Activated B cell treated with CpG ODN at 0.5 μM for 24 hours (primary cell): ENCODE measurements around the gene CBY1. TPM values are rescaled to one million over a fixed set of nuclear protein-coding genes. Genes with fewer than 3 reads are reported as not detected.

Experiments
- ATAC-seq: fragments of 200-7000 bp; cut with Tn5 transposase; one replicate; pipeline ENCODE4 v1.10.0; 2021; ENCODE audit warnings: low read depth, mild to moderate bottlenecking, moderate library complexity
- CTCF ChIA-PET: fragments of 350-600 bp; sonication (Branson Sonifier 250); formaldehyde crosslinking; loops from one replicate; lab custom pipeline; 2021; ENCODE audit warnings: antibody characterized with exemption; lab: Charles Lee
- POLR2A ChIA-PET: fragments of 350-600 bp; sonication (Branson Sonifier 250); formaldehyde crosslinking; loops from one replicate; lab custom pipeline; 2021; ENCODE audit warnings: antibody characterized with exemption; lab: Charles Lee
- DNase-seq: peaks from one replicate; pipeline ENCODE4 v3.0.0; 2022
- H3K27ac Mint-ChIP-seq: one replicate; pipeline ENCODE4 v1.8.0; 2020; ENCODE audit warnings: mixed read lengths
- H3K27me3 Mint-ChIP-seq: one replicate; pipeline ENCODE4 v1.8.0; 2021; ENCODE audit warnings: mixed read lengths
- H3K36me3 Mint-ChIP-seq: one replicate; pipeline ENCODE4 v1.8.0; 2021; ENCODE audit warnings: low read depth, mixed read lengths
- H3K4me1 Mint-ChIP-seq: one replicate; pipeline ENCODE4 v1.8.0; 2021; ENCODE audit warnings: mixed read lengths
- H3K4me3 Mint-ChIP-seq: one replicate; pipeline ENCODE4 v1.8.0; 2020; ENCODE audit warnings: mild to moderate bottlenecking, mixed read lengths
- H3K9me3 Mint-ChIP-seq: one replicate; pipeline ENCODE4 v1.8.0; 2020; ENCODE audit warnings: mixed read lengths
- intact Hi-C: fragments of 100-400 bp; cut with micrococcal nuclease; formaldehyde crosslinking; loops from one replicate; pipeline ENCODE4 v1.15.1; 2024
- total RNA-seq: library from RNA; stranded (reverse); gene quantifications from 2 replicates; pipeline ENCODE4 v1.2.3, GENCODE V29; 2022
- TF ChIP-seq, protein P1 (sequence below): fragments of 200-600 bp; IDR thresholded peaks from one replicate; pipeline ENCODE4 v1.8.0; 2022; ENCODE audit warnings: antibody characterized with exemption, mild to moderate bottlenecking

The CBY1 gene
- total RNA-seq, 1 donor from 2014 or later, result 14.1 TPM

DNA sequence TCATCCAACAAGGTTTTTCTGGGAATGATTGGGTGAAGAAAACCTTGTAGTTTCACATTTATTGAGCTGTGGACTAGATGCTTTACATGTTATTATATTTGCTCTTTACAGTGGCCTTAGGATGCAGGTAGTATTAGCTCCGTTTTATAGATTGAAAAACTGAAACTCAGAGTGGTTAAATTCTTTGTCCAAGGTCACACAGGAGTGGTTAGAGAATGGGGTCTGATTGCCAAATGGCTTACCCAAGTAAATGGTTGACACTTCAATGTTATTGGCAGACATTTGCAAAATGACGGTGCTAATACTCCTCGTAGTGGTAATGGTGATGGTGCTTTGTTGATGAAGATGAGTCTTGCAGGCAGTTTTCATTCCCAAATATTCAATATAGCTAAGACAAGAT is 51.5 kb downstream of the CBY1 start:
- ChIA-PET POLR2A (interaction anchor here (0.8 to 2.7 kb wide), 4 partner anchors 11 to 48 kb away, joined by 3 to 16 read pairs (median 4); partner anchors contain the start of gene SUN2), CTCF (interaction anchor here (1.4 kb wide), 1 partner anchor 17 kb away, joined by 3 read pairs; no protein-coding TSS in a partner anchor)
- Mint-ChIP-seq H3K4me1 (peaks cover 80% of the 10 kb centered on the region), H3K36me3 (peaks cover 39% of the 10 kb centered on the region), H3K4me3 (peak overlapping the region; percentile 56), H3K27me3 (no peaks in the 10 kb centered on the region), H3K27ac (peak overlapping the region; percentile 87), H3K9me3 (no peaks in the 10 kb centered on the region)
- intact Hi-C loops, result loop anchor here (5.0 to 10.0 kb wide), 3 partner anchors 84 to 1337 kb away; partner anchors contain the start of gene DNAL4
- ATAC-seq (no peak), DNase-seq (no peak)
- TF ChIP-seq, protein P1, sequence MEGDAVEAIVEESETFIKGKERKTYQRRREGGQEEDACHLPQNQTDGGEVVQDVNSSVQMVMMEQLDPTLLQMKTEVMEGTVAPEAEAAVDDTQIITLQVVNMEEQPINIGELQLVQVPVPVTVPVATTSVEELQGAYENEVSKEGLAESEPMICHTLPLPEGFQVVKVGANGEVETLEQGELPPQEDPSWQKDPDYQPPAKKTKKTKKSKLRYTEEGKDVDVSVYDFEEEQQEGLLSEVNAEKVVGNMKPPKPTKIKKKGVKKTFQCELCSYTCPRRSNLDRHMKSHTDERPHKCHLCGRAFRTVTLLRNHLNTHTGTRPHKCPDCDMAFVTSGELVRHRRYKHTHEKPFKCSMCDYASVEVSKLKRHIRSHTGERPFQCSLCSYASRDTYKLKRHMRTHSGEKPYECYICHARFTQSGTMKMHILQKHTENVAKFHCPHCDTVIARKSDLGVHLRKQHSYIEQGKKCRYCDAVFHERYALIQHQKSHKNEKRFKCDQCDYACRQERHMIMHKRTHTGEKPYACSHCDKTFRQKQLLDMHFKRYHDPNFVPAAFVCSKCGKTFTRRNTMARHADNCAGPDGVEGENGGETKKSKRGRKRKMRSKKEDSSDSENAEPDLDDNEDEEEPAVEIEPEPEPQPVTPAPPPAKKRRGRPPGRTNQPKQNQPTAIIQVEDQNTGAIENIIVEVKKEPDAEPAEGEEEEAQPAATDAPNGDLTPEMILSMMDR, result no peak

DNA sequence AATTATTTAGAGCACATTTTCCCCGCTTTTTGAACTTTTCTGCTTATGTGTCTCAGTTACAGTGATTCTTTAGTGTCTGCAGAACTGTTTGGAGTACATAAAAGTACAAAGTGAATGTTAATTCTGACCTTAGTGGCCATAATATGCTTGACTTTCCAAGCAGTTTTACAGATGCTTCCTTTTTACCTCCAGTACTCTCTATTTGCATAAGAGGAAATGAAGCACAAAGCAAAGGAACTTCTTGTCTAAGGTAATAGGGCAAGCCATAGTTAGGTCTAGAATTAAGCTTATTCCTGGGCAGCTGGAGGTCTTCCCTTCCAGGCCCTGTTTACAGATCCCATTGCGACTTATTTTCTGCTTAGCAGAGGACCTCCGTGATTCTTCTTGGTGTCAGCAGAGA is 52.9 kb downstream of the CBY1 start:
- no peaks in the 10 kb centered on the region for H3K9me3 Mint-ChIP-seq
- no peak for ATAC-seq
- peak overlapping the region; percentile 72 for H3K4me3 Mint-ChIP-seq
- H3K4me1 Mint-ChIP-seq, result peaks cover 83% of the 10 kb centered on the region
- H3K36me3 Mint-ChIP-seq, result peaks cover 49% of the 10 kb centered on the region
- CTCF ChIA-PET, result interaction anchor here (0.6 kb wide), 1 partner anchor 16 kb away, joined by 3 read pairs; no protein-coding TSS in a partner anchor
- TF ChIP-seq, protein P1, result no peak
- peak overlapping the region; percentile 87 for H3K27ac Mint-ChIP-seq
- no peaks in the 10 kb centered on the region for H3K27me3 Mint-ChIP-seq
- POLR2A ChIA-PET, result interaction anchor here (0.9 to 1.6 kb wide), 4 partner anchors 10 to 45 kb away, joined by 3 to 5 read pairs (median 4); partner anchors contain the start of gene TOMM22
- intact Hi-C loops, result loop anchor here (5.0 to 10.0 kb wide), 3 partner anchors 83 to 1335 kb away; partner anchors contain the start of gene DNAL4
- no peak for DNase-seq

DNA sequence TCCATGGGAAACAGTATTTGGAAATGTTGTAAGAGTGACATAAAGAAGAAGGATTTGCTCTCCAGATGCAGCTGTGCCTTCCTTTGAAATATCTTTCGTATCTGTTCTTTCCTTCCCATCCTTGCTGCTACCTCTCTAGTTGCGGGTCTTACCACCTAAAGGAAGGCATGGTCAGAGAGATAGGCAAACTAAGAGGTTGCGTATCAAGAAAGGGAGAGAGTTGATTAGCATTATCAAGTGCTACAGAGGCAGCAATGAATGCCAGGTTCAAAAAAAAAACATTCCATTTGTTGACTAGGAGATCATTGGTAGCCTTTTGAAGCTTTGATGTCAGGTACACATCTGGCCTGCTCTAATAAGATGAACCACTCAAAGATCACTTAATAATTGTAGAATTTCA is 53.9 kb downstream of the CBY1 start:
- H3K27me3 Mint-ChIP-seq, result no peaks in the 10 kb centered on the region
- no peak overlapping the region for H3K4me3 Mint-ChIP-seq
- peaks cover 57% of the 10 kb centered on the region for H3K36me3 Mint-ChIP-seq

GRCh38 chr22:38710866-38711265 is 54.4 kb downstream of the CBY1 start:
- POLR2A ChIA-PET, result interaction anchor here (0.8 to 1.6 kb wide), 2 partner anchors 8 to 609 kb away, joined by 3 to 5 read pairs; no protein-coding TSS in a partner anchor
- no peak overlapping the region for H3K4me3 Mint-ChIP-seq
- intact Hi-C loops, result no loop called here

More for the DNA sequence above, 53.9 kb downstream of the CBY1 start:
- peak overlapping the region; percentile 59 for H3K27ac Mint-ChIP-seq
- intact Hi-C loops, result no loop called here
- TF ChIP-seq, protein P1, result no peak
- ChIA-PET POLR2A (interaction anchor here (0.5 to 1.6 kb wide), 4 partner anchors 9 to 609 kb away, joined by 3 to 5 read pairs (median 4); partner anchors contain the start of gene TOMM22), CTCF (interaction anchor here (0.6 kb wide), 1 partner anchor 1284 kb away, joined by 3 read pairs; the partner anchor contains the start of gene FAM83F)
- H3K4me1 Mint-ChIP-seq, result peaks cover 83% of the 10 kb centered on the region
- DNase-seq, result no peak
- no peaks in the 10 kb centered on the region for H3K9me3 Mint-ChIP-seq
- ATAC-seq, result no peak

More at GRCh38 chr22:38710866-38711265, 54.4 kb downstream of the CBY1 start:
- CTCF ChIA-PET, result interaction anchor here (0.6 kb wide), 1 partner anchor 1284 kb away, joined by 3 read pairs; the partner anchor contains the start of gene FAM83F
- H3K9me3 Mint-ChIP-seq, result no peaks in the 10 kb centered on the region
- DNase-seq, result no peak
- no peaks in the 10 kb centered on the region for H3K27me3 Mint-ChIP-seq
- peak overlapping the region; percentile 59 for H3K27ac Mint-ChIP-seq
- peaks cover 62% of the 10 kb centered on the region for H3K36me3 Mint-ChIP-seq
- peaks cover 81% of the 10 kb centered on the region for H3K4me1 Mint-ChIP-seq
- ATAC-seq, result no peak
- TF ChIP-seq, protein P1, result no peak
